ENCODE measurements around the gene NR3C2. TPM values are rescaled to one million over a fixed set of nuclear protein-coding genes. Genes with fewer than 3 reads are reported as not detected.
"Not testable (repeated sequence)": the region's sequence is repeated elsewhere in the genome, so short reads cannot be mapped to it uniquely, and the experiment has no call there.

The NR3C2 gene
- polyA plus RNA-seq, 1 donor, result 20.4 TPM

DNA sequence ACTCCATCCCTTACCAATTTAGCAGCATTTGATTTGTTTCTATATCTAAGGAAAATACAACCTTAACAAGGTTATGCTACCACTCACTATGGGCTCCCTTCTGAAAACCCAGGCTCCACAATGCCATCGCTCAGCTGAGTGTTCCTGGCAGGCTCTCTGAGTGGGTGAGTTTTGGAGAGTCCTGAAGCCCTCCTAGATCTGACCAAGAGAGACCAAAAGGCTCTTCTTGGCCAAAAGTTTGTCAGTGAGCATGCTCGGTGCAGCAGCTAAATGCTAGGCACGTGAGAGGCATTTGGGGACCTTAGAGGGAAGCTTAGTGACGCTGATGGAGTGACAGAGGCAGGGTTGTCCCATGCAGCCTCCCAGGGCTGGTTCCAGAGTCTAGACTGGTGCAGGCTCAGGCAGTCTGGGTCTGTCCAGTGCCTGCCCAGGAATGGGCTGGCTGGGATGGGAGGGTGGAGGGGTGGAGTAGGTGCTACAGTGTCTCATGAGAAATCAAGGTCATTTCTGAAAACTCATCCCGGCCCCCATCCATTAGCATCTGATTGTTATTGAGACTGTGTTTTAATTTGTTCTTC is 346.8 kb downstream of the NR3C2 start:
- DNase-seq, result no peak

DNA sequence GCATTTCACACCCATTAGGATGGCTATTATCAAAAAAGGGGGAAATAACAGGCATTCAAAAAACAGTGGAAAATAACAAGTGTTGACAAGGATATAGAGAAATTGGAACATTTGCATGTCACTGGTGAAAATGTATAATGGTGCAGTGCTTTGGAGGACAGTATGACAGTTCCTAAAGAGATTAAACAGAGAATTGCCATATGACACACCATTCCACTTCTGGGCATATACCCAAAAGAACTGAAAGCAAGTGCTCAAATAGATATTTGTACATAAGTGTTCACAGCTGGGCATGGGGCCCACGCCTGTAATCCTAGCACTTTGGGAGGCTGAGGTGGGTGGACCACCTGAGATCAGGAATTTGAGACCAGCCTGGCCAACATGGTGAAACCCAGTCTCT is 348.1 kb downstream of the NR3C2 start:
- DNase-seq, result no peak

DNA sequence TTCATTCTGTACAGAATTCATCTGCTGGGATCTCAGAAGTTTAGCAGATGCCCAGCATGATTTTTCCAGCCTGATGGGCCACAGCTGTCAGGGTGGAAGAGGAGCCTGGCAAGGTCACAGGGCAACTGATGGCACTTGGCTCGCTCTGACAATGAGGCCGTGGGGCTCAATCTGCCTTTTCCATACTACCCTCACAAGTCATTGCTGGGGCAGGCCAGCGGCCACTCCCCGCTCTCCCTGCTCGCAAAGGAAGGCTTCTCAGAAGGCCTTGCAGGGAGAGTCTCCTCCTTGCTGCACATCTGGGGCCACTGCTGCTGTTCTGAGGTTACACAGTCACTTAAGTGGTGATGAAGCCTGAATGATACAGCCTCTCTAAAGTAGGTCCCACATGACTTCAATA is 349.1 kb downstream of the NR3C2 start:
- no peak for DNase-seq

GRCh38 chr4:148092316-148093014 is 349.7 kb downstream of the NR3C2 start:
- DNase-seq, result no peak

GRCh38 chr4:148091896-148092295 is 350.3 kb downstream of the NR3C2 start:
- DNase-seq, result no peak

- no peak for DNase-seq
Observed at GRCh38 chr4:148090503-148091476, 351.4 kb downstream of the NR3C2 start.

DNA sequence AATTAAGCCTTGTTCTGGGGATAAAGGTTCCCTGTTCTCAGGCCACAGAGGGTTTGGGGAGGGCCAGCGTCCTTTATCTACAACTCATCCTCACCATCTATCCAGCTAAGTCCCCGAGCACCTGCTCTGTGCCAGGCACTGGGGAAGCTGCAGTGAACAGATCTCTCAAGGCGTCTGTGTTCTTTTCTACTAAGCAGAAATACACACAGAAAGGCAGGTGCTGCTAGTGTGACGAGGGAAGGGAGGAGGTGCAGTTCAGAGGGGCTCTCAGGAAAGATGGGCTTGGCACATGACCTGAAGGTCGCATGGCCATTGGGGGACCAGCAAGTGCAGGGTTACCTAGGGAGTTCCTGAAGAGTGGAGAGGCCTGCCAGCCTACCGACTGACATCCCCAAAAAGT is 352.2 kb downstream of the NR3C2 start:
- no peak for DNase-seq

- DNase-seq, result no peak
Observed at GRCh38 chr4:148089624-148090023, 352.6 kb downstream of the NR3C2 start.

- DNase-seq, result not testable (repeated sequence)
Observed at GRCh38 chr4:148083073-148083472, 359.1 kb downstream of the NR3C2 start.

DNA sequence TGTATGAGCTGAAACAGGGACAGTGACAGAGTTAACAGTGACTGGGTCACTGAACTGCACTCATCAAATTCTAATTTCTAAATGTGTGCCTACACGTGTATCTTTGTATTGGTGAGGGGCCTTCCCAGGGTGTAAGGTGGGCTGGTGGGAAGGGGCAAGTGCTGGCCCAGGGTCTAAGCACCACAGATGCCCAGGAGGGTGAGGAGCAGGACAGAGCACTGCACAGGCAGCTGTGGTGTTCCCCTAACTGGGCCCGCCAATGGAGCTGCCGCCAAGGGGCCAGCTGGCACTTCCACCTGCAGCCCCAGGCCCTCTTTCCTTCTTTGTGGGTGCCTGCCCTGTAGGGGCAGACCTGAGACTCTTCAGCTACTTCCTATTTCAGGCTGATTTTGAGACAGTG is 360.5 kb downstream of the NR3C2 start:
- DNase-seq, result no peak

GRCh38 chr4:148081267-148081666 is 360.9 kb downstream of the NR3C2 start:
- DNase-seq, result no peak

- DNase-seq, result peak; percentile 43
Observed at GRCh38 chr4:148079961-148080360, 362.3 kb downstream of the NR3C2 start.

DNA sequence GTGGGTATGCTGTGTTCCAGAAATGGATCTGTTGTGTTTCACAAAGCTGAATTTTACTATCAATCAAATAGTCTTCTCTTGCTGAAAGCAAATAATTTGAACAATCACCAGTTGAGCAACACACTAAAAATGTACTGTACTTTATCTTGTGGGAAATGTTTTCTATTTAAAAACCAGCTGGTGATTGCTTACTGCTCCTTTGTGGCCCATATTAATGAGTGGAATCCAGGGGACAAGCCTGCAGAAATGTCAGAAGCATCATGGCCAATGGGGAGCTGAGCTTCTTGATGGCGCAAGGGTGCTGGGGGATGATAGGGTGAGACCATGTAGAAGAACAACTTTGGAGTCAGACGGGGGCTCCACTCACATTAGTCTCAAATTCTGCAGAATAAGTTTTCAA is 364.2 kb downstream of the NR3C2 start:
- DNase-seq, result no peak

GRCh38 chr4:148077581-148077980 is 364.6 kb downstream of the NR3C2 start:
- DNase-seq, result no peak

GRCh38 chr4:148076964-148077363 is 365.2 kb downstream of the NR3C2 start:
- DNase-seq, result no peak

GRCh38 chr4:148075438-148075837 is 366.8 kb downstream of the NR3C2 start:
- no peak for DNase-seq

GRCh38 chr4:148074462-148074861 is 367.8 kb downstream of the NR3C2 start:
- no peak for DNase-seq

GRCh38 chr4:148073349-148073748 is 368.9 kb downstream of the NR3C2 start:
- no peak for DNase-seq

GRCh38 chr4:148072789-148073188 is 369.4 kb downstream of the NR3C2 start:
- no peak for DNase-seq

- DNase-seq, result no peak
Observed at GRCh38 chr4:148071009-148071408, 371.2 kb downstream of the NR3C2 start.

DNA sequence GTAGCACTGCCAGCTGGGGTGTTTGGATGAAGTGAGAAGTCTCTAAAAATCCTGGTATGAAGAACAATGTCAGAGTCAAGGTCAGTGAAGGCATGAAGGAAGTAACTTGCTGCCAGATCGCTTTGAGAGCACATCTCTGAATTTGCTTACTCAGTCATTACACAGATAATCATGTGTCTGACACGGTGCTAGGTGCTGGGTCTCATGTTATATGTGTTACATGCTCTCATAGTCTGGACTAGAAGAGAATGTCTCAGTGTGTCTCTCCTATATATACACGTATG is 372.4 kb downstream of the NR3C2 start:
- DNase-seq, result no peak

GRCh38 chr4:148069086-148069894 is 372.9 kb downstream of the NR3C2 start:
- DNase-seq, result no peak

Data from hindlimb muscle (tissue), 1 donor.